HG03378 (cell line): Measurements from ENCODE around the gene HNRNPH1.
"Not testable (repeated sequence)": the region's sequence is repeated elsewhere in the genome, so short reads cannot be mapped to it uniquely, and the experiment has no call there.

ENCODE experiments used
- ATAC-seq: cut with Tn5 transposase; IDR thresholded peaks from one replicate; pipeline ENCODE4 v1.9.1; 2021; ENCODE audit warnings: mild to moderate bottlenecking, moderate library complexity; ENCODE audit not compliant: unreplicated experiment

The HNRNPH1 gene, protein sequence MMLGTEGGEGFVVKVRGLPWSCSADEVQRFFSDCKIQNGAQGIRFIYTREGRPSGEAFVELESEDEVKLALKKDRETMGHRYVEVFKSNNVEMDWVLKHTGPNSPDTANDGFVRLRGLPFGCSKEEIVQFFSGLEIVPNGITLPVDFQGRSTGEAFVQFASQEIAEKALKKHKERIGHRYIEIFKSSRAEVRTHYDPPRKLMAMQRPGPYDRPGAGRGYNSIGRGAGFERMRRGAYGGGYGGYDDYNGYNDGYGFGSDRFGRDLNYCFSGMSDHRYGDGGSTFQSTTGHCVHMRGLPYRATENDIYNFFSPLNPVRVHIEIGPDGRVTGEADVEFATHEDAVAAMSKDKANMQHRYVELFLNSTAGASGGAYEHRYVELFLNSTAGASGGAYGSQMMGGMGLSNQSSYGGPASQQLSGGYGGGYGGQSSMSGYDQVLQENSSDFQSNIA

DNA sequence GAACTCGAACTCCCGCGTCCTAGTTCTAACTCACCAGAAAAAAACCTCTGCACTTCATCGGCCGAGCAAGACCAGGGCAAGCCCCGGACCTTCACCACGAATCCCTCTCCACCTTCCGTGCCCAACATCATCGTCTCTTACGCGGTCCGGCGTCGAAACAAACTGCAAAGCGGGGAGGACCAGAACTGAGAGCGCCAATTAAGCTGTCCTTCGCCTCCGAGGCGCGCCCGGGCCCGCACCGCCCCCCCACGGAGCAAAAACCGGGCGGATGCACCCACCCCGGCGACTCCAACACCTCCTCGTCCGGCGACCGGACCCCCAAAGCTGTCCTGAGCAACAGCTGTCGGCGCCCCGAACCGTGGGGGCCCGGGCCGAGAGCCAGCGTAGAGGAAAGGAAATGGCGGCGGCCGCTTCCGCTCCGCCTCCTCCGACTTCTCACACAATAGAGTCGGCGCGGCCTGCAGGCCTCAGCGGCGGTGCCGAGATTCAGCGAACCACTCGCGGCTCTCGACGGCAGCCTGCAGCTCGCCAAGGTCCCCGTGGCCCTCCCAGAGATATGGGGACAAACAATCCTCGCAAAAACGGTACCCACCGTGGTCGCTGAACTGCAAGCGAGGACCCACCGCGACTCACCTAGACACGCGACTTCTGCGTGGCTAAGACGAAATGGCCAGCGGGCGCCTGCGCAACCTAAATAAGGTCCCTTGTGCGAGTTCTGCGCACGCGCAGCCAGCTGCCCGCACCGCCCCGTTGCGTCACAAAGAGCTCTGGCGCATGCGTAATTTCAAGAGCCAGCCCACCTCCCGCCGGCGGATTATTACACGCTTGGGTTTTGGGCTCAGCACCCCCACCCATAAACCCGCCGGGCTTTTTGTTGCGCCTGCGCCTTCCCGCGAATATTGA is at the start of gene HNRNPH1:
Gene HNRNPH1 (minus strand): TSS at position 669 of the 903 bp plus-strand sequence. CDS start 538 bp downstream, at position 131.
- peak; percentile 71 for ATAC-seq

DNA sequence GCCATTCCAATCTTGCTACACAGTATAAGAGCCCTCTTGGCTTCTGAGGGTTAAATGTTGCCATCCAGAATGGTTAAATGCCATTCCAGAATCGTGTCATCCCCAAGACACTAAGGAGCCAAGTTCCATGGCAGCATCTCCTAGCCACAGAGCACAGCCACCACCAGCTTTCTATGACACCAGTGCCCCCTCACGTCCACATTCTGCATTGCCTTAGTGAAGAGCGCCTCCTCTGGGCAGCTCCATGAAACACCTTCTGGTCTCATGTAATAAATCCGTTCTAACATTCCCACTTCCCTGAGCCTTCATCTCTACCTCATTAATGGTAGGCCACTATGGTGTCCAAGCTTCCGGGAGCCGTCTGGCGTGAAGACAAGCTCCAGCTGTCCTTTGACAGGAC is 44.9 kb upstream of the HNRNPH1 start:
- ATAC-seq = no peak

GRCh38 chr5:179661647-179662046 is 38.2 kb upstream of the HNRNPH1 start:
- ATAC-seq = not testable (repeated sequence)

DNA sequence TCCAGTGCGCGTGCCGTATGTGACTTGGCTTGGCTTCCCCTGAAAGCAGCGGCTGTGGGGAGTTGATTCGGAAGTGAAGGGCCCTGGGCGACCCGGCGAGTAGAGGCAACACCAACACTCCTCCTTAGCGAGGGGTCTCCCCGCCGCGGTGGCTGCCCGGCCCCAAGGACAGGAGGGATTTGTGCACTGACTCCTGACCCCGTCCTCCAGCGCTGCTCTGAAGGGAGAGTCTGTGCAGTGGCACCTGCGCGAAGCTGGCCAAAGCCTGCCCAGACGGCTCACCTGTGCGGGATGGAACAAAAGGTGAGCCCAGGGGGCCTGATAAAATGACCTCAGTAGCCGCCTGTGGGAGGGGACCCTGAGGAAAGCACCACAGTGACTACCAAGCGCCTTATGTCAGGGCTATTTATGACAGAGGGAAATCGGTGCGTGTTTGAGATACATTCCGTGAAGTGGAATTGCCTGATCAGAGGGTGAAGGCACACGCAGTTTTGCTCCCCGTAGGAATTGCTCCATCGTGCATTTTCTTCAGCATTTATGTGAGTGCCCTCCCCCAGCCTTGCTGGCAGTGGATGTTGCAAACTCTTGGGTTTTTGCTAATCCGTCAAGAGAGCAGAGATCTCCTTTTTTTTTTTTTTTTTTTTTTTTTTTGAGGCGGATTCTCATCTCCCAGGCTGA is 34.8 kb upstream of the HNRNPH1 start:
- peak; percentile 58 for ATAC-seq

DNA sequence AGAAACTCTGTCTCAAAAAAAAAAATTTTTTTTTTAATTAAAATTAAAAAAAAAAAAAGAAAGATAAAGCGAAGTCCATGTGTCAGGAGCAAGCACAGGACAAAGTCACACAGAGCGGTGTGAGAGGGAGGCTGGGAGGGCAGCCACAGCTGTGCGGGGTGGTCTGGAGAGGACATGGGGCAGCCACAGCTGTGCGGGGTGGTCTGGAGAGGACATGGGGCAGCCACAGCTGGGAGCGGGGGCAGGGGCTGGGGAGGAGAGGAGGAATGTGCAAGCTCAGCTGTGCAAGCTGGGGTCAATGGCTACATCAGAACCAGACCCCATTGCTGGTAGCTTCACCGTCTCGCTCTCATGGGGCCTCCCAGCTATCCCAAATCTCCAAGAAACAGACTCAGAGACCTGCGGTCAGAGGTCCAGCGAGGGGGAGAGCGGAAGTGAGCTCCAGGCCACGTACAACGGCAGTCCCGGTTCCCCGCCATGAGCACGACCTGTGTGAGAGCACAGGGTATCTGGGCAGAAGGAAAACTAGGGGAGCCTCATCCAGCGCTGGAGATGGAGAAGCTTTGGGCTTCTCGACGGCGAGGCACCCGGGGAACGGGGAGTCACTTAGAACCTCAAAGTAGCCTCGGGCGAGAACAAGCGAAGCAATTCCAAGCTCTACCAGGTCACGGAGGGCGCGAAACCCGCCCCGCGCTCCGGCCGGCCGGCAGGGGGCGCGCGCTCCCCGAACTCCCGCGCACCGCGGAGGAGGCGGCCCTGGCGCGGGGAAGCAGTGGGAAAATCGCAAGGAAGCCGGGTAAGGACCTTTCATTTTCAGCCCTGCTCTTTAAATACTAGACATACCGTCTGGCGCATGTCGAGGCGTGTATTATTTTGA is 34.1 kb upstream of the HNRNPH1 start:
- ATAC-seq = peak; percentile 70

- not testable (repeated sequence) for ATAC-seq
Measured at GRCh38 chr5:179653135-179653534, 29.7 kb upstream of the HNRNPH1 start.

DNA sequence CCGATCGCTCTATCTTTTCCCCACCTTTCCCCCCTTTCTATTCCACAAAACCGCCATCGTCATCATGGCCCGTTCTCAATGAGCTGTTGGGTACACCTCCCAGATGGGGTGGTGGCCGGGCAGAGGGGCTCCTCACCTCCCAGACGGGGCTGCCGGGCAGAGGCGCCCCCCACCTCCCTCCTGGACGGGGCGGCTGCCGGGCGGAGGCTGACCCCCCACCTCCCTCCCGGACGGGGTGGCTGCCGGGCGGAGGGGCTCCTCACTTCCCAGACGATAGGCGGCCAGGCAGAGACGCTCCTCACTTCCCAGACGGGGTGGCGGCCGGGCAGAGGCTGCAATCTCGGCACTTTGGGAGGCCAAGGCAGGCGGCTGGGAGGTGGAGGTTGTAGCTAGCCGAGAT is 26.8 kb upstream of the HNRNPH1 start:
- ATAC-seq = not testable (repeated sequence)

DNA sequence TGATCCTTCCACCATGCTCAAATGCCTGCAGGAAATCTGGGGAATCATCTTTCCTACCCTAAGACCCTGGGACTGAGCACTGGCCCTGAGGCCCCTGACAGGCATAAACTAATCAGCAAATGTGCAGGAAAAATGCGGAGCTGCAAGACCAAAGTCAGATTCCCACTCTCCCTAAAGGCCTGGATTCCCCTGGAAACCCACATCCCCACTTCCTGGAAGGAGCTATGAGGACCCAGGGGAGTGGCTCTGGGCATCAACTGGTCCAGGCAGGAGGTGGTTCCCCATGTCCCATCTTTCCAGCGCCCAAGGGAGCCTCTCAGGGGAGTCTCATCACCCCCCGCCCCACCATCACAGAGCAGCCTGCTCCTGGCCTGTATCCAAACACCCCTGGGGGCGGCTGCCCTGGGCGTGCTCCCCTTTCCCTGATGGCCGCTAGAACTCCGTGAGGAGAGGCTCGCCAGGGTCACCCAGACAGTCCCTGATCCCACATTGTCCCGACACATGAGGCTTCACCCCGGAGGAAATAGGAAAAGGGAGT is 25.8 kb upstream of the HNRNPH1 start:
- ATAC-seq = not testable (repeated sequence)

DNA sequence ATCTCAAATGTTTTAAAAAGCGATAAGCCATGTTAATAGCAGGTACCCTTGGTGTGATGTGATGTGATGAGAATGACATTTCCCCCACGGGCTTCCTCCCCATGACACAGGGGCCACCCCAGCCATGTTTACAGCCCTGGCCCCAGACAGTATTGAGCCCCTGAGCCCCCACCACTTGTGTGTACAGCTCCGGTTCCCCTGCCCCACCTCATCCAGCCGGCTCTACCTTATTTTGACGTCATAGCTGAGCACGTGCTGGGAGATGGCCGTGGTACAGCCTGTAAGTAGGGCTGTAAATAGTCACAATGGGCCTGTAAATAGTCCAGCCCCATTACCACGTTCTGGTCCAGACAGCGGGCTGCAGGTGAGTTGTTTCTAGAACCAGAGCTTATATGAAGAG is 24.9 kb upstream of the HNRNPH1 start:
- ATAC-seq = no peak

- not testable (repeated sequence) for ATAC-seq
Measured at GRCh38 chr5:179644766-179645165, 21.3 kb upstream of the HNRNPH1 start.

DNA sequence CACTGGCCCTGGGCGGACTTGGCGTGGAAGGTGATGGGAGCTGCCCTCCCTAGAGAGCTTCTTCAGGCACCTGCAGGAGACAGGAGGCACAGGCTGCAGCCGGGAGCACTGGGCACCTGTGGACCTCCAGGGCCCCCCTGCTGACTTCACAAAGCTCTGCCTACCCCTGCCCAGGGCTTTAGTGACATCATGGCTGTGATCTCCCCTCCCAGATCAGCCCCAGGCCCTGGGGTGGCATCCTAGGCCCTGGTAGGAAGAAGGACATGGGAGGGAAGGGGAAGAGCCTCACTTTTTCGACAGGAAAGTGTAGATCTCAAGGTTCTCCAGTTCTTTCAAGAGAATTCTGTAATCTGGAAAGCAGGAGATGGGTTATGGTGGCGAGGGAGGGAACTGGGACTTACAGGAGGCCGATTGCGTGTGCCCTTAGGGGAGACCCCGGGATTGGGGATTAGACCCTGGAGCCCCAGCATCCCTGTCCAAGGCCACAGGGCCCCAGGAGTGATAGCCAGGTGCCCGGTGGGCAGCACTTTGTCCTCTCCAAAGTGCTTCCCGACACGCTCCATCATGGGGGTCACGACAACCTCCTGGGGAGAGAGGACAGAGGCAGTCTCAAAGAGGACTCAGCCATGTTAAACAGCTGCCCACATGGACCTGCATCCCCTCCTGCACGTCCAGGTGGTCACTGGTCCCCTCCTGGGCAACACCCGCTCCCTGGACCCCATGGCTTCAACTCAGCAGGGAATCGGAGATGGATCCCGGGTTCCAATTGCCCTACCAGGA is 19.9 kb upstream of the HNRNPH1 start:
- ATAC-seq = not testable (repeated sequence)

DNA sequence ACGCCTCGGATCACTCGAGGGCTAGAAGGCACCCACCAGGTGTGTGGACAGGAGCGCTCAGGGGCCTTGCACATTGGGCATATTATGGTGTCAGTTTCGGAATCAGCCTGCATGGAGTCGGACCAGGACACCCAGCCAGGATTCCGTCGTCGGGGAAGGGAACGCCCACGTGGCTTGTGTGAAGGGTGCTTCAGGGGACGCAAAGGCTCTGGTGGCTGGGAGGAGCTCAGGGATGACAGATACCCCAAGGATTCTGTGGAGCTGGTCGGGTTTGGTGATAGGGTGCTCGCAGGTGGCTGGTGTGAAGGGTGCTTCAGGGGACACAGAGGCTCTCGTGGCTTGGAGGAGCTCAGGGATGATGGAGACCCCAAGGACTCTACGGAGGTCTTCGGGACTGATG is 19.2 kb upstream of the HNRNPH1 start:
- ATAC-seq = not testable (repeated sequence)

DNA sequence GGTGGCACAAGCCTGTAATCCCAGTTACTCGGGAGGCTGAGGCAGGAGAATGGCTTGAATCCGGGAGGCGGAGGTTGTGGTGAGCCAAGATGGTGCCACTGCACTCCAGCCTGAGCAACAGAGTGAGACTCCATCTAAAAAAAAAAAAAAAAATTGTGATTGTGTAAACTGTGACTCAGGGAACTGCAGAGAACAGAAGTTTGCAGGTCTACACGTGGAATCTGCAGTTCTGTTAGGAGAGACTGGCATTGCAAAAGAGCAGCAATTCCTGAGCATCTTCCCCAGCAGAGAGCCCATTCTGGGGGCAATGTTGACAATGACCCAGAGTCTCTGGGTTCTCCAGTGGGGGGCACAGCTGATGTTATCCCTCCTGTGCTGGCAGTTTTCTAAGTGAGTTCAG is 18.3 kb upstream of the HNRNPH1 start:
- not testable (repeated sequence) for ATAC-seq

DNA sequence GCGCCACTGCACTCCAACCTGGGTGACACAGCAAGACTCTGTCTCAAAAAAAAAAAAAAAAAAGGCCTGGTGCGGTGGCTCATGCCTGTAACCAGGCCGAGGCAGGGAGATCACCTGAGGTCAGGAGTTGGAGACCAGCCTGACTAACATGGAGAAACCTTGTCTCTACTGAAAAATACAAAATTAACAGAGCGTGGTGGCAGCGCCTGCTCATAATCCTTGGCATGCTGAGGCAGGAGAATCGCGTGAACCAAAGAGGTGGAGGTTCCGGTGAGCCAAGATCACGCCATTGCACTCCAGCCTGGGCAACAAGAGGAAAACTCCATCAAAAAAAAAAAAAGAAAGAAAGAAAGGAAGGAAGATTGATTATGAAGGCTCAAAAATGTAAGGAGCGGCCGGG is 15.8 kb upstream of the HNRNPH1 start:
- ATAC-seq = not testable (repeated sequence)

DNA sequence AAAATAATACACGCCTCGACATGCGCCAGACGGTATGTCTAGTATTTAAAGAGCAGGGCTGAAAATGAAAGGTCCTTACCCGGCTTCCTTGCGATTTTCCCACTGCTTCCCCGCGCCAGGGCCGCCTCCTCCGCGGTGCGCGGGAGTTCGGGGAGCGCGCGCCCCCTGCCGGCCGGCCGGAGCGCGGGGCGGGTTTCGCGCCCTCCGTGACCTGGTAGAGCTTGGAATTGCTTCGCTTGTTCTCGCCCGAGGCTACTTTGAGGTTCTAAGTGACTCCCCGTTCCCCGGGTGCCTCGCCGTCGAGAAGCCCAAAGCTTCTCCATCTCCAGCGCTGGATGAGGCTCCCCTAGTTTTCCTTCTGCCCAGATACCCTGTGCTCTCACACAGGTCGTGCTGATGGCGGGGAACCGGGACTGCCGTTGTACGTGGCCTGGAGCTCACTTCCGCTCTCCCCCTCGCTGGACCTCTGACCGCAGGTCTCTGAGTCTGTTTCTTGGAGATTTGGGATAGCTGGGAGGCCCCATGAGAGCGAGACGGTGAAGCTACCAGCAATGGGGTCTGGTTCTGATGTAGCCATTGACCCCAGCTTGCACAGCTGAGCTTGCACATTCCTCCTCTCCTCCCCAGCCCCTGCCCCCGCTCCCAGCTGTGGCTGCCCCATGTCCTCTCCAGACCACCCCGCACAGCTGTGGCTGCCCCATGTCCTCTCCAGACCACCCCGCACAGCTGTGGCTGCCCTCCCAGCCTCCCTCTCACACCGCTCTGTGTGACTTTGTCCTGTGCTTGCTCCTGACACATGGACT is 11.1 kb upstream of the HNRNPH1 start:
- peak; percentile 81 for ATAC-seq

DNA sequence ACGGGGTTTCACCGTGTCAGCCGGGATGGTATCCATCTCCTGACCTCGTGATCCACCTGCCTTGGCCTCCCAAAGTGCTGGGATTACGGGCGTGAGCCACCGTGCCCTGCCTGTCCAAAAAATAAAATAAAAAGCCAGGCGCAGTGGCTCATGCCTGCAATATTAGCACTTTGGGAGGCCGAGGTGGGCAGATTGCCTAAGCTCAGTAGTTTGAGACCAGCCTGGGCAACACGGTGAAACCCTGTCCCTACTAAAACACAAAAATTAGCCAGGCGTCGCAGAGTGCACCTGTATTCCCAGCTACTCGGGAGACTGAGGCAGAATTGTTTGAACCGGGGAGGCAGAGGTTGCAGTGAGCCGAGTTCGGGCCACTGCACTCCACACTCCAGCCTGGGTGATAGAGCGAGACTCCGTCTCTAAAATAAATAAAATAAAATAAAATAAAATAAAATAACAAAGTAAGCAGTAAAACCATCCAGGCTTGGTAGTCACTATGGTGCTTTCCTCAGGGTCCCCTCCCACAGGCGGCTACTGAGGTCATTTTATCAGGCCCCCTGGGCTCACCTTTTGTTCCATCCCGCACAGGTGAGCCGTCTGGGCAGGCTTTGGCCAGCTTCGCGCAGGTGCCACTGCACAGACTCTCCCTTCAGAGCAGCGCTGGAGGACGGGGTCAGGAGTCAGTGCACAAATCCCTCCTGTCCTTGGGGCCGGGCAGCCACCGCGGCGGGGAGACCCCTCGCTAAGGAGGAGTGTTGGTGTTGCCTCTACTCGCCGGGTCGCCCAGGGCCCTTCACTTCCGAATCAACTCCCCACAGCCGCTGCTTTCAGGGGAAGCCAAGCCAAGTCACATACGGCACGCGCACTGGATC is 10.3 kb upstream of the HNRNPH1 start:
- peak; percentile 40 for ATAC-seq

- no peak for ATAC-seq
Measured at GRCh38 chr5:179624841-179625271, 1.4 kb upstream of the HNRNPH1 start.
